MM.1S (cell line): ENCODE measurements around the gene BCL11B.

ENCODE experiments used
- DNase-seq: peaks from one replicate; pipeline ENCODE4 v3.0.0-alpha.2; 2015
- H2AFZ ChIP-seq: fragments of 300-600 bp; sonication (generic); 2 replicates; pipeline ENCODE4 v1.6.0; 2016; ENCODE audit warnings: antibody characterized with exemption, low read length
- H3F3A ChIP-seq: fragments of 300-600 bp; sonication (generic); 2 replicates; pipeline ENCODE4 v1.6.1; 2016; ENCODE audit warnings: mild to moderate bottlenecking, antibody characterized with exemption, low read length, moderate library complexity, mixed read lengths; ENCODE audit not compliant: insufficient read depth
- H3K27ac ChIP-seq: fragments of 300-600 bp; sonication (generic); 2 replicates; pipeline ENCODE4 v1.5.1; 2016; ENCODE audit warnings: mild to moderate bottlenecking, low read length
- H3K27me3 ChIP-seq: fragments of 300-600 bp; sonication (generic); replicated peaks from 2 replicates; pipeline ENCODE4 v1.6.0; 2016; ENCODE audit warnings: low read length; ENCODE audit not compliant: insufficient read depth
- H3K36me3 ChIP-seq: fragments of 300-600 bp; sonication (generic); replicated peaks from 2 replicates; pipeline ENCODE4 v1.6.1; 2016; ENCODE audit warnings: mild to moderate bottlenecking, low read length, mixed read lengths; ENCODE audit not compliant: insufficient read depth
- H3K4me1 ChIP-seq: fragments of 300-600 bp; sonication (generic); 2 replicates; pipeline ENCODE4 v1.6.1; 2016; ENCODE audit warnings: low read length, mixed read lengths
- H3K4me2 ChIP-seq: fragments of 300-600 bp; sonication (generic); 2 replicates; pipeline ENCODE4 v1.6.0; 2016; ENCODE audit warnings: low read depth, low read length
- H3K4me3 ChIP-seq: fragments of 300-600 bp; sonication (generic); 2 replicates; pipeline ENCODE4 v1.5.1; 2016; ENCODE audit warnings: low read length, mixed read lengths
- H3K79me2 ChIP-seq: fragments of 300-600 bp; sonication (generic); 2 replicates; pipeline ENCODE4 v1.6.1; 2016; ENCODE audit warnings: mixed run types, low read length, mixed read lengths
- H3K9ac ChIP-seq: fragments of 300-600 bp; sonication (generic); 2 replicates; pipeline ENCODE4 v1.6.1; 2016; ENCODE audit warnings: low read length, mixed read lengths
- H3K9me2 ChIP-seq: fragments of 300-600 bp; sonication (generic); replicated peaks from 2 replicates; pipeline ENCODE4 v1.6.1; 2016; ENCODE audit warnings: mild to moderate bottlenecking, low read length, mixed read lengths; ENCODE audit not compliant: insufficient read depth
- H3K9me3 ChIP-seq: fragments of 300-600 bp; sonication (generic); replicated peaks from 2 replicates; pipeline ENCODE4 v1.6.1; 2016; ENCODE audit warnings: mild to moderate bottlenecking, low read length, mixed read lengths; ENCODE audit not compliant: insufficient read depth
- H4K20me1 ChIP-seq: fragments of 300-600 bp; sonication (generic); 2 replicates; pipeline ENCODE4 v1.6.1; 2016; ENCODE audit warnings: mild to moderate bottlenecking, low read length, moderate library complexity, mixed read lengths; ENCODE audit not compliant: insufficient read depth
- CTCF ChIP-seq: fragments of 300-600 bp; sonication (generic); IDR thresholded peaks from 2 replicates; pipeline ENCODE4 v1.5.1; 2016; ENCODE audit warnings: antibody characterized with exemption, low read length, mixed read lengths
- EZH2 ChIP-seq: fragments of 300-600 bp; sonication (generic); optimal IDR thresholded peaks from 2 replicates; pipeline ENCODE3; 2017; ENCODE audit warnings: low read depth, mild to moderate bottlenecking, antibody characterized with exemption, low read length, mixed read lengths
- EZH2phosphoT487 ChIP-seq: fragments of 300-600 bp; sonication (generic); IDR thresholded peaks from 2 replicates; pipeline ENCODE4 v1.6.1; 2018; ENCODE audit warnings: antibody characterized with exemption, low read length

BCL11B gene

DNA sequence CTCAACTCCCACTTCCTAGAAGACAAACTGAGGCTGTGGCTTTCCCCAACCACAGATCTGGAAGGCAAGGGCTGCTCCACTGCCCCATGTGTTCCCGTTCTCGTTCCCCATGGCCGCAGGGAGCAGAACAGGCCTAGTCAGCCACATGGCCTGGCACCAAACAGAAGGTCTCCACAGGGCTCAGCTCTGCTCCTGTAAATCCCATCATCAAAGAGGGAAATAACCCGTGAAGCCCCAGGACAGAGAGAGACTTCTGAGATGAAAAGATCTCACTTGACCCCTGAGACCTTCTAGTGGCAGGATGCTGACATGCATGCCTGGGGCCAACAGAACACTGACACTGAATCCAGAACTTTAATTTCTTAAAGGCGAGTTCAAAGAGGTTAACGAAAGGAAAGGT, 68.9 kb downstream of the BCL11B start:
- Histone ChIP-seq H3K27me3 (no peaks in the 10 kb centered on the region), H4K20me1 (no peaks in the 10 kb centered on the region), H3K79me2 (no peaks in the 10 kb centered on the region), H2AFZ (no peak overlapping the region), H3K9ac (no peak overlapping the region), H3K4me3 (no peak overlapping the region), H3K27ac (no peak overlapping the region), H3K9me3 (no peaks in the 10 kb centered on the region), H3K4me1 (no peaks in the 10 kb centered on the region), H3K36me3 (no peaks in the 10 kb centered on the region), H3F3A (no peaks in the 10 kb centered on the region), H3K9me2 (no peaks in the 10 kb centered on the region), H3K4me2 (no peak overlapping the region)
- no peak for DNase-seq
- TF ChIP-seq EZH2 (no peak), EZH2phosphoT487 (no peak), CTCF (no peak)

- Histone ChIP-seq H3K4me1 (no peaks in the 10 kb centered on the region), H3K27ac (no peak overlapping the region), H3K9me3 (no peaks in the 10 kb centered on the region), H3K27me3 (no peaks in the 10 kb centered on the region), H2AFZ (no peak overlapping the region), H3K79me2 (no peaks in the 10 kb centered on the region), H3K36me3 (no peaks in the 10 kb centered on the region), H3F3A (no peaks in the 10 kb centered on the region), H3K4me2 (no peak overlapping the region), H4K20me1 (no peaks in the 10 kb centered on the region), H3K9me2 (no peaks in the 10 kb centered on the region), H3K9ac (no peak overlapping the region), H3K4me3 (no peak overlapping the region)
- no peak for DNase-seq
- no peak for TF ChIP-seq EZH2
- TF ChIP-seq CTCF, result no peak
- TF ChIP-seq EZH2phosphoT487, result no peak
Observed at GRCh38 chr14:99202516-99202915, 69.5 kb downstream of the BCL11B start.

DNA sequence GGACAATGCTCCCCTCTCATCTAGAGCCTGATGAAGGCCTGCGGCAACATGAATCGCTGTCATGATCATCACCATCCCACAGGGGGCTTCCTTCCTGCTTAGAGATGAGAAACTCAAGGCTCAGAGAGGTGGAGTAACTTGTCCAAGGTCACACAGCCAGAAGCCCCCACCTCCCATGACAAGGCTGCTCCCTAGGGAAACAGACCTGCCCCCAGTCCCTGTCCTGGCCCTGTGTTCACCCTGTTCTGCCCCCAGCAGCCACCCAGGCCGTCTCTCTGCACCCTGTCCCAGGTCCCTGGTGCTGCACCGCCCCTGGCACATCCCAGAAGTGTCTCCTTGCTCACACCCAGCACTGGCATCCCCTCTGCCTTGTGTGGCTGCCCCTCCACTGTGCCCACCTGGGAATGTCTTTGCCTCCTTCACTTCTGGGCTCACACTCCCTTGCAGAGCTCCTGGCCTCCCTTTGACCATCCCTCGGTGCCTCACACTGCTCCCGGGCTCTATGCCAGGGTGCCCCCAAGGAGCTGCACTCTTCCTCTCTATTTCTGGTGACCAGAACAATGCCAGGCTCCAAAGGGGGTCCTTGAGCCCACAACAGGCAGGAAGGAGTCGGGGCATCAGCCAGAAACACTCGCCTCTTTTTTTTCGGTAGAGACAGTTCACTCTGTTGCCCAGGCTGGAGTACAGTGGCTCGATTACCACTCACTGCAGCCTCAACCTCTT, 70.5 kb downstream of the BCL11B start:
- no peaks in the 10 kb centered on the region for H3K4me1 ChIP-seq
- no peaks in the 10 kb centered on the region for H3K27me3 ChIP-seq
- H3K9ac ChIP-seq, result no peak overlapping the region
- H3K27ac ChIP-seq, result no peak overlapping the region
- no peak for DNase-seq
- H3K9me2 ChIP-seq, result no peaks in the 10 kb centered on the region
- no peaks in the 10 kb centered on the region for H4K20me1 ChIP-seq
- no peaks in the 10 kb centered on the region for H3K9me3 ChIP-seq
- H2AFZ ChIP-seq, result no peak overlapping the region
- H3K4me3 ChIP-seq, result no peak overlapping the region
- no peak overlapping the region for H3K4me2 ChIP-seq
- no peaks in the 10 kb centered on the region for H3K79me2 ChIP-seq
- H3F3A ChIP-seq, result no peaks in the 10 kb centered on the region
- H3K36me3 ChIP-seq, result no peaks in the 10 kb centered on the region
- no peak for TF ChIP-seq CTCF
- no peak for TF ChIP-seq EZH2
- TF ChIP-seq EZH2phosphoT487, result no peak
